Upper lobe of left lung (tissue), 4 donors: ENCODE data around the gene C10orf143.

Source experiments
- POLR2A ChIP-seq, 4 donors: fragments of 450-650 bp; IDR thresholded peaks; one replicate each; pipeline ENCODE4 v1.5.1; 2016 to 2017; ENCODE audit warnings: antibody characterized with exemption in 4 of 4, mild to moderate bottlenecking in 2 of 4
- POLR2AphosphoS5 ChIP-seq, 2 donors: sonication (generic); formaldehyde crosslinking; IDR thresholded peaks; one replicate each; pipeline ENCODE4 v1.5.1; 2017; ENCODE audit warnings: antibody characterized with exemption in 2 of 2
- TF ChIP-seq, protein P1 (sequence below), 6 experiments: fragments of 450-650 bp in 4 of 6; fragments of 200-600 bp in 2 of 6; sonication (generic) in 2 of 6; IDR thresholded peaks; one replicate each; pipeline ENCODE4 v1.5.1; 2016 to 2019; ENCODE audit warnings: antibody characterized with exemption in 6 of 6

DNA sequence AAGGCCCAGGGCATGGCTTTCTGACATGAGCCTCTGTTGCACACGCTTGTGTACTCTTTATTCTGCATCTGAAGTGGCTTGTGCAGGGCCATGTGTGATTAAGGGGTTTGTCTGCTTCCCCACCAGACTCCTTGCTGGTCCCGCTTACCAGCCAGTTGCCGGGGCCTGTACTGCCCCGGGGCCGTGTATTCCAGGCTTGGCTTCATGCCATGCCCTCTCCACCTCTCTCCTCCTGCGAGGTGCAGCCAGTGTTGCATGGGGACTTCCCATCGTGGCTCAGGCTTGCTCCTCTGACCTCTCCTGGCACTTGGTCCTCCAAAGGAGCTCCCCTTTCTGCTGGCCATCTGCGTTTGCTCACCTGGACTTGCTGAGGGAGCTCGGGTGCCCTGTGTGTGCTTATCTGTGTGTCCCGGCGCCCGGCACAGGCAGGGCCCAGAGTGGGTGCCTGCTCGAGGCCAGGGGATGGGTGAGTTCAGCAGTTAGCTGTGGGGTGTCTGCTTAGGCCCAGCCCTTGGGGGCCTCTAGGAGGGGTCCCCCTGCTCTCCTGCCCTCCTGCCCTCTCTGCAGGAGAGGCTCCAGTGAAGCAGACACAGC lies 11.0 kb upstream of the C10orf143 start:
- TF ChIP-seq, protein P1, sequence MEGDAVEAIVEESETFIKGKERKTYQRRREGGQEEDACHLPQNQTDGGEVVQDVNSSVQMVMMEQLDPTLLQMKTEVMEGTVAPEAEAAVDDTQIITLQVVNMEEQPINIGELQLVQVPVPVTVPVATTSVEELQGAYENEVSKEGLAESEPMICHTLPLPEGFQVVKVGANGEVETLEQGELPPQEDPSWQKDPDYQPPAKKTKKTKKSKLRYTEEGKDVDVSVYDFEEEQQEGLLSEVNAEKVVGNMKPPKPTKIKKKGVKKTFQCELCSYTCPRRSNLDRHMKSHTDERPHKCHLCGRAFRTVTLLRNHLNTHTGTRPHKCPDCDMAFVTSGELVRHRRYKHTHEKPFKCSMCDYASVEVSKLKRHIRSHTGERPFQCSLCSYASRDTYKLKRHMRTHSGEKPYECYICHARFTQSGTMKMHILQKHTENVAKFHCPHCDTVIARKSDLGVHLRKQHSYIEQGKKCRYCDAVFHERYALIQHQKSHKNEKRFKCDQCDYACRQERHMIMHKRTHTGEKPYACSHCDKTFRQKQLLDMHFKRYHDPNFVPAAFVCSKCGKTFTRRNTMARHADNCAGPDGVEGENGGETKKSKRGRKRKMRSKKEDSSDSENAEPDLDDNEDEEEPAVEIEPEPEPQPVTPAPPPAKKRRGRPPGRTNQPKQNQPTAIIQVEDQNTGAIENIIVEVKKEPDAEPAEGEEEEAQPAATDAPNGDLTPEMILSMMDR (IDR thresholded peaks at IDR 0.05), result no peak
- TF ChIP-seq POLR2A (IDR thresholded peaks at IDR 0.05) (no peak), POLR2AphosphoS5 (IDR thresholded peaks at IDR 0.05) (no peak)
